Posterior vena cava (tissue), 2 donors: ENCODE data around the gene TSBP1. TPM values are rescaled to one million over a fixed set of nuclear protein-coding genes. Genes with fewer than 3 reads are reported as not detected.

ENCODE experiments used
- DNase-seq: peaks from one replicate; pipeline ENCODE4 v3.0.0-alpha.2; 2020; ENCODE audit warnings: low spot score
- intact Hi-C, 2 donors: fragments of 100-400 bp; cut with DNase I; formaldehyde crosslinking; loops; one replicate each; pipeline versions ENCODE4 v1.14.1 to v1.14.2; 2022 to 2023
- total RNA-seq, 2 donors: library from RNA; stranded (reverse); fragmentation: NEBNext Ultra II Directional; extraction: Animal tissue kit (Norgen Biotek cat#: 25700); gene quantifications; one replicate each; pipeline ENCODE4 v1.2.1, GENCODE V29; 2021
- donor health status: DM: yes; HTN: yes; CAD: no.
- donor health status: DM: yes; HTN: yes; CAD: no.

Gene TSBP1
- total RNA-seq, 2 donors from 2014 or later: not detected

- no peak for DNase-seq
Measured at GRCh38 chr6:32244270-32244669, 127.4 kb downstream of the TSBP1 start.

More at GRCh38 chr6:32244270-32244669, 127.4 kb downstream of the TSBP1 start:
- intact Hi-C loops: no loop called here

Other genes with a start within 250 kb of the TSBP1 start
- 10 to 100 TPM; 39.0 to 63.1 TPM for gene ATF6B, start 243.7 kb downstream of the TSBP1 start, total RNA-seq
- gene FKBPL, start 241.6 kb downstream of the TSBP1 start, total RNA-seq: 1 to 10 TPM; 2.0 to 2.8 TPM
- gene PRRT1, start 220.0 kb downstream of the TSBP1 start, total RNA-seq: 1 to 10 TPM; 2.6 to 3.6 TPM
- gene PPT2, start 217.8 kb downstream of the TSBP1 start, total RNA-seq: 10 to 100 TPM; 14.2 to 18.4 TPM
- gene EGFL8, start 207.3 kb downstream of the TSBP1 start, total RNA-seq: 10 to 100 TPM; 16.9 to 19.2 TPM
- gene AGPAT1, start 195.8 kb downstream of the TSBP1 start, total RNA-seq: 10 to 100 TPM; 42.0 to 53.3 TPM
- 10 to 100 TPM; 43.2 to 46.7 TPM for gene RNF5, start 193.5 kb downstream of the TSBP1 start, total RNA-seq
- gene AGER, start 187.7 kb downstream of the TSBP1 start, total RNA-seq: 1 to 10 TPM; 4.6 to 7.3 TPM
- 10 to 100 TPM; 49.4 to 53.1 TPM for gene PBX2, start 181.7 kb downstream of the TSBP1 start, total RNA-seq
- 10 to 100 TPM; 15.4 to 22.1 TPM for gene GPSM3, start 179.3 kb downstream of the TSBP1 start, total RNA-seq
- 10 to 100 TPM; 17.3 to 24.1 TPM for gene NOTCH4, start 147.8 kb downstream of the TSBP1 start, total RNA-seq
- gene BTNL2, start 35.3 kb upstream of the TSBP1 start, total RNA-seq: not detected
- 100 to 1,000 TPM; 101 to 225 TPM for gene HLA-DRA, start 68.0 kb upstream of the TSBP1 start, total RNA-seq
- gene HLA-DRB5, start 158.4 kb upstream of the TSBP1 start, total RNA-seq: 10 to 100 TPM in 1 of 2 donors, 1 to 10 TPM in 1; 1.4 to 61.3 TPM
- 10 to 100 TPM; 78.2 to 91.3 TPM for gene HLA-DRB1, start 217.9 kb upstream of the TSBP1 start, total RNA-seq